DOHH2 (cell line): Measurements from ENCODE around the gene IRF6.

Experiments
- EZH2phosphoT487 ChIP-seq: fragments of 200-600 bp; sonication (generic); IDR thresholded peaks from 2 replicates; pipeline ENCODE4 v1.6.1; 2017; ENCODE audit warnings: borderline replicate concordance, mild to moderate bottlenecking, antibody characterized with exemption, low read length, moderate library complexity, mixed read lengths
- TF ChIP-seq, protein P1 (sequence below): fragments of 200-600 bp; sonication (generic); IDR thresholded peaks from one replicate; pipeline ENCODE4 v1.5.1; 2014; ENCODE audit warnings: antibody characterized with exemption, mild to moderate bottlenecking, low read depth, low read length; ENCODE audit not compliant: poor library complexity, severe bottlenecking

DNA sequence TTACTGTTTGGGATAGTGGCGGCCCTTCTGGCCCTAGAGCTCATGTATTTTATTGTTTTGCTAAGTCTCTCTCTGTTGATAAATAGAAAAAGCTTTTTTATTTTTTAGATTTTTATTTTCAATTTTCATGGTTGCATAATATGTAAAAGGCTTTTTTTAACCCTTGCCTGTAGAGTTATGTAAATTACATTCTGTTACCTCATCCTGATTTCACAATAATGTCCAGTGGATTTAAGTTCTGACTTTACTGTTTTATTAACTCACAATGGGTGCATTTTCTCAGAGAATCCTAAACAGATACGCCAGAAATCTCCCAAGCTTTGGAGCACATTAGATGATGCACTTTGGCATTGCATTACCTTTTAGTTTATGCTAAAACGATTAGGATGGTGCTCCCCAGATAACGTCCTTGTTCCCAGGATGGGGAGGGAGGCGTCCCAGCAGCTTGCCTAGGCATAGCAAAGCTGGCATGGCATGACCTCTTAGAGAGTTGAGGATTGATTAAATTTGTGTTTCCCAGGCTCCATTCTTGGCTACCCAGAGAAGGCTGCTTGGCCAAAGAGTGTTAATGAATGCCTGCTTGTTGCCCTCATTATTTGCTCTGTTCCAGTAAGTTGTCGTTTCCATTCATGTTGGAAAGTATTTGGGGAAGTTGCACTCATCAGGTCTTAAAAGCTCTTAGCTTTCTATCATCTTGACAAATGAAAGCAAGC, 38.9 kb upstream of the IRF6 start:
- TF ChIP-seq, protein P1, sequence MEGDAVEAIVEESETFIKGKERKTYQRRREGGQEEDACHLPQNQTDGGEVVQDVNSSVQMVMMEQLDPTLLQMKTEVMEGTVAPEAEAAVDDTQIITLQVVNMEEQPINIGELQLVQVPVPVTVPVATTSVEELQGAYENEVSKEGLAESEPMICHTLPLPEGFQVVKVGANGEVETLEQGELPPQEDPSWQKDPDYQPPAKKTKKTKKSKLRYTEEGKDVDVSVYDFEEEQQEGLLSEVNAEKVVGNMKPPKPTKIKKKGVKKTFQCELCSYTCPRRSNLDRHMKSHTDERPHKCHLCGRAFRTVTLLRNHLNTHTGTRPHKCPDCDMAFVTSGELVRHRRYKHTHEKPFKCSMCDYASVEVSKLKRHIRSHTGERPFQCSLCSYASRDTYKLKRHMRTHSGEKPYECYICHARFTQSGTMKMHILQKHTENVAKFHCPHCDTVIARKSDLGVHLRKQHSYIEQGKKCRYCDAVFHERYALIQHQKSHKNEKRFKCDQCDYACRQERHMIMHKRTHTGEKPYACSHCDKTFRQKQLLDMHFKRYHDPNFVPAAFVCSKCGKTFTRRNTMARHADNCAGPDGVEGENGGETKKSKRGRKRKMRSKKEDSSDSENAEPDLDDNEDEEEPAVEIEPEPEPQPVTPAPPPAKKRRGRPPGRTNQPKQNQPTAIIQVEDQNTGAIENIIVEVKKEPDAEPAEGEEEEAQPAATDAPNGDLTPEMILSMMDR: no peak
- TF ChIP-seq EZH2phosphoT487: no peak
